HCT116 (cell line): ENCODE data around the gene TMEM51. TPM values are rescaled to one million over a fixed set of nuclear protein-coding genes. Genes with fewer than 3 reads are reported as not detected.

ENCODE experiments used
- ATAC-seq: fragments of 200-7000 bp; cut with Tn5 transposase; 2 replicates; pipeline ENCODE4 v1.9.1; 2020; ENCODE audit warnings: mild to moderate bottlenecking, moderate library complexity
- BruUV-seq: library from RNA; stranded (reverse); fragments of 400-500 nt; replicated peaks from 2 replicates; lab custom pipeline; 2021; lab: Mats Ljungman, UMichigan
- CTCF ChIA-PET: fragments of 300-600 bp; sonication (Branson Sonifier 250); formaldehyde crosslinking; loops from one replicate; lab custom pipeline; 2021; ENCODE audit warnings: antibody characterized with exemption; lab: Charles Lee
- POLR2A ChIA-PET: fragments of 300-600, 350-600 bp; sonication (Branson Sonifier 250); formaldehyde crosslinking; loops from one replicate; lab custom pipeline; 2021; ENCODE audit warnings: antibody characterized with exemption; lab: Charles Lee
- RAD21 ChIA-PET, 2 experiments: fragments of 300-600 bp; sonication (Branson Sonifier 250); formaldehyde crosslinking; loops; one replicate each; lab custom pipeline; 2023; ENCODE audit warnings: low total read pairs in 2 of 2; ENCODE audit not compliant: uncharacterized antibody in 2 of 2, unreplicated experiment in 2 of 2, low non-redundant PET in 1 of 2; lab: Charles Lee
- DNase-seq: peaks from one replicate; pipeline ENCODE4 v3.0.0-alpha.2; 2010; ENCODE audit warnings: low read depth, low spot score
- H2AFZ ChIP-seq: fragments of 200-600 bp; shearing (Covaris generic), sonication (generic); 2 replicates; pipeline ENCODE4 v1.6.1; 2017; ENCODE audit warnings: low read depth, mixed run types, mixed read lengths, antibody characterized with exemption, low read length; ENCODE audit not compliant: poor library complexity, severe bottlenecking
- H3K27ac ChIP-seq: 2 replicates; pipeline ENCODE4 v1.5.1; 2012; ENCODE audit warnings: low read depth, low read length
- H3K27me3 ChIP-seq: fragments of 200-600 bp; sonication (generic); 2 replicates; pipeline ENCODE4 v1.6.1; 2016; ENCODE audit warnings: mixed run types, low read length, mixed read lengths; ENCODE audit not compliant: insufficient read depth
- H3K36me3 ChIP-seq, 2 experiments: fragments of 200-500 bp in 1 of 2; fragments of 200-600 bp in 1 of 2; sonication (Bioruptor generic) in 1 of 2; sonication (generic) in 1 of 2; 2 replicates each; pipeline versions ENCODE4 v1.5.1 to v1.6.1; 2014 to 2016; ENCODE audit warnings: low read length in 2 of 2, inconsistent platforms in 1 of 2, mixed read lengths in 1 of 2, mixed run types in 1 of 2; ENCODE audit not compliant: insufficient read depth in 2 of 2, control insufficient read depth in 1 of 2
- H3K4me1 ChIP-seq, 2 experiments: fragments of 200-600 bp in 1 of 2; sonication (generic) in 1 of 2; 2 replicates each; pipeline versions ENCODE4 v1.5.1 to v1.6.1; 2012 to 2017; ENCODE audit warnings: low read length in 2 of 2, inconsistent platforms in 1 of 2, mild to moderate bottlenecking in 1 of 2, mixed read lengths in 1 of 2, mixed run types in 1 of 2, moderate library complexity in 1 of 2; ENCODE audit not compliant: insufficient read depth in 2 of 2, control insufficient read depth in 1 of 2
- H3K4me2 ChIP-seq: fragments of 200-600 bp; sonication (generic); 2 replicates; pipeline ENCODE4 v1.6.1; 2017; ENCODE audit warnings: mixed run types, low read length, mixed read lengths
- H3K4me3 ChIP-seq, 2 experiments: fragments of 200-600 bp in 1 of 2; sonication (generic) in 1 of 2; replicated peaks in 1 of 2; 2 replicates each; pipeline ENCODE4 v1.5.1; 2011 to 2016; ENCODE audit warnings: low read length in 2 of 2, control low read depth in 1 of 2, low read depth in 1 of 2, mild to moderate bottlenecking in 1 of 2, mixed read lengths in 1 of 2, mixed run types in 1 of 2
- H3K79me2 ChIP-seq: fragments of 200-600 bp; sonication (generic); 2 replicates; pipeline ENCODE4 v1.6.1; 2017; ENCODE audit warnings: mild to moderate bottlenecking, mixed run types, low read length, moderate library complexity, mixed read lengths; ENCODE audit not compliant: insufficient read depth
- H3K9ac ChIP-seq: fragments of 200-600 bp; sonication (generic); 2 replicates; pipeline ENCODE4 v1.6.1; 2016; ENCODE audit warnings: low read length, mixed read lengths
- H3K9me2 ChIP-seq: fragments of 200-600 bp; sonication (generic), shearing (Covaris generic); 2 replicates; pipeline ENCODE4 v1.6.1; 2017; ENCODE audit warnings: mixed run types, mild to moderate bottlenecking, moderate library complexity; ENCODE audit not compliant: insufficient read depth
- H3K9me3 ChIP-seq, 2 experiments: fragments of 200-500 bp in 1 of 2; fragments of 200-600 bp in 1 of 2; sonication (Bioruptor generic) in 1 of 2; sonication (generic) in 1 of 2; 2 replicates each; pipeline ENCODE4 v1.6.1; 2014 to 2017; ENCODE audit warnings: low read length in 2 of 2, mixed read lengths in 2 of 2, inconsistent platforms in 1 of 2, low read depth in 1 of 2, mild to moderate bottlenecking in 1 of 2, mixed run types in 1 of 2, moderate library complexity in 1 of 2; ENCODE audit not compliant: control insufficient read depth in 1 of 2, insufficient read depth in 1 of 2
- H4K20me1 ChIP-seq: fragments of 200-600 bp; sonication (generic), shearing (Covaris generic); 2 replicates; pipeline ENCODE4 v1.6.1; 2017; ENCODE audit warnings: mixed run types, mild to moderate bottlenecking, moderate library complexity; ENCODE audit not compliant: insufficient read depth
- CBX3 ChIP-seq: IDR thresholded peaks from 2 replicates; pipeline ENCODE4 v1.6.1; 2012; ENCODE audit warnings: low read depth
- CEBPB ChIP-seq: IDR thresholded peaks from 2 replicates; pipeline ENCODE4 v1.6.1; 2012; ENCODE audit warnings: low read depth
- CTCF ChIP-seq, 3 experiments: fragments of 200-600 bp in 1 of 3; sonication (generic) in 1 of 3; IDR thresholded peaks in 2 of 3; conservative IDR thresholded peaks in 1 of 3; 2 replicates each; pipeline ENCODE4 v1.5.1; 2012 to 2017; ENCODE audit warnings: low read depth in 2 of 3, low read length in 2 of 3, antibody characterized with exemption in 1 of 3, borderline replicate concordance in 1 of 3, control low read depth in 1 of 3, mild to moderate bottlenecking in 1 of 3, mixed read lengths in 1 of 3, mixed run types in 1 of 3, moderate library complexity in 1 of 3; ENCODE audit not compliant: insufficient read depth in 1 of 3
- EGR1 ChIP-seq: IDR thresholded peaks from 2 replicates; pipeline ENCODE4 v1.6.1; 2012; ENCODE audit warnings: low read depth
- ELF1 ChIP-seq: IDR thresholded peaks from 2 replicates; pipeline ENCODE4 v1.6.1; 2012; ENCODE audit warnings: low read depth, borderline replicate concordance
- EZH2 ChIP-seq: fragments of 200-600 bp; sonication (generic); IDR thresholded peaks from 2 replicates; pipeline ENCODE4 v1.6.1; 2017; ENCODE audit warnings: antibody characterized with exemption, mixed run types
- FOSL1 ChIP-seq: IDR thresholded peaks from 2 replicates; pipeline ENCODE4 v1.6.1; 2012; ENCODE audit warnings: low read depth
- POLR2AphosphoS5 ChIP-seq: IDR thresholded peaks from 2 replicates; pipeline ENCODE4 v1.6.1; 2011; ENCODE audit warnings: mild to moderate bottlenecking, low read depth, low read length, moderate library complexity
- RAD21 ChIP-seq: IDR thresholded peaks from 2 replicates; pipeline ENCODE4 v1.6.1; 2012; ENCODE audit warnings: low read depth, mild to moderate bottlenecking
- SIN3A ChIP-seq: IDR thresholded peaks from 2 replicates; pipeline ENCODE4 v1.6.1; 2012; ENCODE audit warnings: low read depth
- TCF7L2 ChIP-seq: IDR thresholded peaks from 2 replicates; pipeline ENCODE4 v1.7.0; 2011; ENCODE audit warnings: borderline replicate concordance, inconsistent platforms; ENCODE audit not compliant: insufficient read depth, insufficient read length; ENCODE audit errors: extremely low read depth
- YY1 ChIP-seq: IDR thresholded peaks from 2 replicates; pipeline ENCODE4 v1.6.1; 2011; ENCODE audit warnings: low read length, low read depth, moderate library complexity, mild to moderate bottlenecking; ENCODE audit not compliant: insufficient replicate concordance; ENCODE audit errors: extremely low read depth
- ZFX ChIP-seq: fragments of 450-650 bp; IDR thresholded peaks from 2 replicates; pipeline ENCODE4 v1.6.1; 2017
- ZNF274 ChIP-seq: fragments of 200-500 bp; sonication (Bioruptor generic); IDR thresholded peaks from 2 replicates; pipeline ENCODE4 v1.6.1; 2014; ENCODE audit warnings: mild to moderate bottlenecking, low read depth, low read length, inconsistent platforms
- intact Hi-C: fragments of 100-400 bp; cut with micrococcal nuclease; formaldehyde crosslinking; loops from 2 replicates; pipeline ENCODE4 v1.10.0; 2022
- total RNA-seq: library from RNA; stranded (reverse); gene quantifications from one replicate; pipeline ENCODE4 v1.2.1, GENCODE V29; 2021; ENCODE audit not compliant: unreplicated experiment
- TF ChIP-seq, protein P1 (sequence below): IDR thresholded peaks from 2 replicates; pipeline ENCODE4 v1.6.1; 2011; ENCODE audit warnings: mild to moderate bottlenecking, low read length, moderate library complexity; ENCODE audit not compliant: insufficient replicate concordance; ENCODE audit errors: extremely low read depth
- TF ChIP-seq, protein P2 (sequence below): IDR thresholded peaks from 2 replicates; pipeline ENCODE4 v1.6.1; 2012
- TF ChIP-seq, protein P3 (sequence below): IDR thresholded peaks from 2 replicates; pipeline ENCODE4 v1.6.1; 2012
- TF ChIP-seq, protein P4 (sequence below): IDR thresholded peaks from 2 replicates; pipeline ENCODE4 v1.6.1; 2012; ENCODE audit warnings: low read depth

The TMEM51 gene
- total RNA-seq, 1 experiment from 2014 or later = 16.6 TPM

DNA sequence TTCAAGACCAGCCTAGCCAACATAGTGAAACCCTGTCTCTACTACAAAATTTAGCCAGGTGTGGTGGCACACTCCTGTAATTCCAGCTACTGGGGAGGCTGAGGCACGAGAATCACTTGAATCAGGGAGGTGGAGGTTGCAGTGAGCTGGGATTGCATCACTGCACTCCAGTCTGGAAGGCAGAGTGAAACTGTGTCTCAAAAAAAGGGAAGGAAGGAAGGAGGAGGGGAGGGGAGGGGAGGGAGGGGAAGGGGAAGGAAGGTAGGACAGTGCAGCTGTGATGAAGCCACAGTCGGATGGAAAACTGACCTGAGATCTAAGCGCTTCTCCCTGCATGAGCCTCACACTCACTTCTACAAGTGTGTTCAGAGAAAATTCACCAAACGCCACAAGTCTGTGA is 71.4 kb downstream of the TMEM51 start:
- ATAC-seq (no peak), DNase-seq (no peak)
- intact Hi-C loops = no loop called here
- no peak for TF ChIP-seq TCF7L2
- no peak for TF ChIP-seq SIN3A
- no peak for TF ChIP-seq CBX3
- TF ChIP-seq CEBPB = no peak
- TF ChIP-seq CTCF (IDR thresholded peaks at IDR 0.05 in 2 of 3, conservative IDR thresholded peaks at IDR 0.05 in 1 of 3; ENCODE audit: borderline replicate concordance in 1 of 3, insufficient read depth in 1 of 3, low read depth in 2 of 3, low read length in 2 of 3) = no peak
- TF ChIP-seq, protein P1, sequence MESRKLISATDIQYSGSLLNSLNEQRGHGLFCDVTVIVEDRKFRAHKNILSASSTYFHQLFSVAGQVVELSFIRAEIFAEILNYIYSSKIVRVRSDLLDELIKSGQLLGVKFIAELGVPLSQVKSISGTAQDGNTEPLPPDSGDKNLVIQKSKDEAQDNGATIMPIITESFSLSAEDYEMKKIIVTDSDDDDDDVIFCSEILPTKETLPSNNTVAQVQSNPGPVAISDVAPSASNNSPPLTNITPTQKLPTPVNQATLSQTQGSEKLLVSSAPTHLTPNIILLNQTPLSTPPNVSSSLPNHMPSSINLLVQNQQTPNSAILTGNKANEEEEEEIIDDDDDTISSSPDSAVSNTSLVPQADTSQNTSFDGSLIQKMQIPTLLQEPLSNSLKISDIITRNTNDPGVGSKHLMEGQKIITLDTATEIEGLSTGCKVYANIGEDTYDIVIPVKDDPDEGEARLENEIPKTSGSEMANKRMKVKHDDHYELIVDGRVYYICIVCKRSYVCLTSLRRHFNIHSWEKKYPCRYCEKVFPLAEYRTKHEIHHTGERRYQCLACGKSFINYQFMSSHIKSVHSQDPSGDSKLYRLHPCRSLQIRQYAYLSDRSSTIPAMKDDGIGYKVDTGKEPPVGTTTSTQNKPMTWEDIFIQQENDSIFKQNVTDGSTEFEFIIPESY = no peak
- TF ChIP-seq ZNF274 = no peak
- TF ChIP-seq FOSL1 = no peak
- no peak for TF ChIP-seq POLR2AphosphoS5
- no peak for TF ChIP-seq EGR1
- no peak for TF ChIP-seq EZH2
- TF ChIP-seq RAD21 = no peak
- TF ChIP-seq ZFX = no peak
- TF ChIP-seq, protein P2, sequence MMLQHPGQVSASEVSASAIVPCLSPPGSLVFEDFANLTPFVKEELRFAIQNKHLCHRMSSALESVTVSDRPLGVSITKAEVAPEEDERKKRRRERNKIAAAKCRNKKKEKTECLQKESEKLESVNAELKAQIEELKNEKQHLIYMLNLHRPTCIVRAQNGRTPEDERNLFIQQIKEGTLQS = no peak
- no peak for TF ChIP-seq ELF1
- no peak for TF ChIP-seq YY1
- TF ChIP-seq, protein P3, sequence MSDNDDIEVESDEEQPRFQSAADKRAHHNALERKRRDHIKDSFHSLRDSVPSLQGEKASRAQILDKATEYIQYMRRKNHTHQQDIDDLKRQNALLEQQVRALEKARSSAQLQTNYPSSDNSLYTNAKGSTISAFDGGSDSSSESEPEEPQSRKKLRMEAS = no peak
- TF ChIP-seq, protein P4, sequence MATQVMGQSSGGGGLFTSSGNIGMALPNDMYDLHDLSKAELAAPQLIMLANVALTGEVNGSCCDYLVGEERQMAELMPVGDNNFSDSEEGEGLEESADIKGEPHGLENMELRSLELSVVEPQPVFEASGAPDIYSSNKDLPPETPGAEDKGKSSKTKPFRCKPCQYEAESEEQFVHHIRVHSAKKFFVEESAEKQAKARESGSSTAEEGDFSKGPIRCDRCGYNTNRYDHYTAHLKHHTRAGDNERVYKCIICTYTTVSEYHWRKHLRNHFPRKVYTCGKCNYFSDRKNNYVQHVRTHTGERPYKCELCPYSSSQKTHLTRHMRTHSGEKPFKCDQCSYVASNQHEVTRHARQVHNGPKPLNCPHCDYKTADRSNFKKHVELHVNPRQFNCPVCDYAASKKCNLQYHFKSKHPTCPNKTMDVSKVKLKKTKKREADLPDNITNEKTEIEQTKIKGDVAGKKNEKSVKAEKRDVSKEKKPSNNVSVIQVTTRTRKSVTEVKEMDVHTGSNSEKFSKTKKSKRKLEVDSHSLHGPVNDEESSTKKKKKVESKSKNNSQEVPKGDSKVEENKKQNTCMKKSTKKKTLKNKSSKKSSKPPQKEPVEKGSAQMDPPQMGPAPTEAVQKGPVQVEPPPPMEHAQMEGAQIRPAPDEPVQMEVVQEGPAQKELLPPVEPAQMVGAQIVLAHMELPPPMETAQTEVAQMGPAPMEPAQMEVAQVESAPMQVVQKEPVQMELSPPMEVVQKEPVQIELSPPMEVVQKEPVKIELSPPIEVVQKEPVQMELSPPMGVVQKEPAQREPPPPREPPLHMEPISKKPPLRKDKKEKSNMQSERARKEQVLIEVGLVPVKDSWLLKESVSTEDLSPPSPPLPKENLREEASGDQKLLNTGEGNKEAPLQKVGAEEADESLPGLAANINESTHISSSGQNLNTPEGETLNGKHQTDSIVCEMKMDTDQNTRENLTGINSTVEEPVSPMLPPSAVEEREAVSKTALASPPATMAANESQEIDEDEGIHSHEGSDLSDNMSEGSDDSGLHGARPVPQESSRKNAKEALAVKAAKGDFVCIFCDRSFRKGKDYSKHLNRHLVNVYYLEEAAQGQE = no peak
- H3K27ac ChIP-seq = no peak overlapping the region
- H3K9ac ChIP-seq = no peak overlapping the region
- no peaks in the 10 kb centered on the region for H4K20me1 ChIP-seq
- H3K4me2 ChIP-seq = no peak overlapping the region
- CTCF ChIA-PET = no interaction called here
- peaks cover 0 to 8% of the 10 kb centered on the region in 2 experiments; a peak in 1 of 4 replicates for H3K36me3 ChIP-seq
- no TSS peak for BruUV-seq
- RAD21 ChIA-PET = no interaction called here
- peaks cover 0 to 26% of the 10 kb centered on the region in 2 experiments; a peak in 2 of 4 replicates for H3K4me1 ChIP-seq
- H3K27me3 ChIP-seq = no peaks in the 10 kb centered on the region
- no peak overlapping the region for H2AFZ ChIP-seq
- POLR2A ChIA-PET = no interaction called here
- H3K79me2 ChIP-seq = no peaks in the 10 kb centered on the region
- H3K9me3 ChIP-seq = no peaks in the 10 kb centered on the region
- no peaks in the 10 kb centered on the region for H3K9me2 ChIP-seq
- H3K4me3 ChIP-seq = no peak overlapping the region
